Cardiac fibroblast (primary cell): ENCODE data around the gene TDRD12.
"Not testable (repeated sequence)": the region's sequence is repeated elsewhere in the genome, so short reads cannot be mapped to it uniquely, and the experiment has no call there.

Experiments used
- DNase-seq, 2 donors: peaks; one replicate each; pipeline versions ENCODE4 v3.0.0 to v3.0.0-alpha.2; 2010; ENCODE audit warnings: low read depth in 2 of 2
- H3K4me3 ChIP-seq, 2 donors: replicated peaks in 1 of 2; 1 replicate in 1 of 2; 2 replicates in 1 of 2; pipeline ENCODE4 v1.5.1; 2011; ENCODE audit warnings: low read depth in 2 of 2, low read length in 2 of 2, mild to moderate bottlenecking in 2 of 2, moderate library complexity in 1 of 2
- CTCF ChIP-seq: IDR thresholded peaks from one replicate; pipeline ENCODE4 v1.5.1; 2011; ENCODE audit warnings: low read depth, mild to moderate bottlenecking, low read length, inconsistent platforms

The TDRD12 gene

GRCh38 chr19:32696771-32697170 is 22.8 kb upstream of the TDRD12 start:
- not testable (repeated sequence) for DNase-seq, H3K4me3 ChIP-seq

- not testable (repeated sequence) for DNase-seq, H3K4me3 ChIP-seq
These were observed 19.4 kb upstream of the TDRD12 start for GRCh38 chr19:32700129-32700528.

GRCh38 chr19:32702010-32702409 is 17.6 kb upstream of the TDRD12 start:
- DNase-seq: no peak
- H3K4me3 ChIP-seq: no peak overlapping the region
- no peak for TF ChIP-seq CTCF

DNA sequence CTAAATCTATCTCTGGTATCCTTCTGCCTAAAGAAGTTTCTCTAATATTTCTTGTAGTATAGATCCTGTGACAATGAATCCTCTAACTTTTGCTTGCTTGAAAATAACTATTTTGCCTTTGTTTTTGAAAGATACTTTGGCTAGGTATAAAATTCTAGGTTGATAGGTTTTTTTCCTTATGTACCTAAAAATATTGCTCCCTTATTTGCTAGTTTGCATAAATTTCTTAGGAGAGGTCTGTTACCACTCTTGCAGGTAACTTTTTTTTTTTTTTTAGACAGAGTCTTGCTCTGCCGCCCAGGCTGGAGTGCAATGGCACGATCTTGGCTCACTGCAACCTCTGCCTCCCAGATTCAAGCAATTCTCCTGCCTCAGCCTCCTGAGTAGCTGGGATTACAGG is 15.6 kb upstream of the TDRD12 start:
- not testable (repeated sequence) for DNase-seq, H3K4me3 ChIP-seq

DNA sequence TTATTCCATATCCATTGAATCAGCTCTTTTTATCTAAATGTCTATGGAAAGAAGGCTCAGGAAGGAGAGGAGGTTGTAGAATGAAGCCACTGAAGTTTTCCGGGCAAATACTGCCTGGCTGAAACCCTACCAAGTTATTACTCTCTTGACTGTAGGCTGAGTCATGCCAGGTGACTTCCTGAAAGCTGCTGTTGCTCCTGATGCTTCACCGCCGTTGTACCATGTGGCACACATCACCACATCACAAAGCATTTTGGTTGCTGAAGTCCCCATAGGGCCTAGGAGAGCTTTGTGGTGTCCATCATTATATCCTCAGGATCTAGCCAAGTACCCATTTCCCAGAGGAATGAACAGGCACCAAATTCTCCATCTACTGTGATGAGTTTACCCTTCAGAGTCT is 11.1 kb upstream of the TDRD12 start:
- DNase-seq: no peak
- no peak overlapping the region for H3K4me3 ChIP-seq
- TF ChIP-seq CTCF: no peak

- no peak overlapping the region for H3K4me3 ChIP-seq
- no peak for TF ChIP-seq CTCF
- DNase-seq: no peak
These were observed 10.5 kb upstream of the TDRD12 start for GRCh38 chr19:32709032-32709431.

GRCh38 chr19:32711747-32712146 is 7.8 kb upstream of the TDRD12 start:
- DNase-seq: no peak
- no peak for TF ChIP-seq CTCF

DNA sequence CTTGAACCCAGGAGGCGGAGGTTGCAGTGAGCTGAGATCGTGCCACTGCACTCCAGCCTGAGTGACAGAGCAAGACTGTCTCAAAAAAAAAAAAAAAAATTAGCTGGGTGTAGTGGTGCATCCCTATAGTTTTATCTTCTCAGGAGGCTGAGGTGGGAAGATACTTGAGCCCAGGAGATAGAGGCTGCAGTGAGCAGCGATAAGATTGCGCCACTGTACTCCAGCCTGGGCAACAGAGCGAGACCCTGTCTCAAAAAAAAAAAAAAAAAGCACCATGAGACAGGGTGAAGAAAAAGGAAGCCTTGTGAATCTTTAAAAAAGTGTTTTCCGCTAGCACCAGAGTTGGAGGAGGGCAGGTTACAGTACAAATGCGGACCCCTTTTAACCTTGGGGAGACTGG is 3.4 kb upstream of the TDRD12 start:
- DNase-seq, H3K4me3 ChIP-seq: not testable (repeated sequence)

More at GRCh38 chr19:32711747-32712146, 7.8 kb upstream of the TDRD12 start:
- no peak overlapping the region for H3K4me3 ChIP-seq

DNA sequence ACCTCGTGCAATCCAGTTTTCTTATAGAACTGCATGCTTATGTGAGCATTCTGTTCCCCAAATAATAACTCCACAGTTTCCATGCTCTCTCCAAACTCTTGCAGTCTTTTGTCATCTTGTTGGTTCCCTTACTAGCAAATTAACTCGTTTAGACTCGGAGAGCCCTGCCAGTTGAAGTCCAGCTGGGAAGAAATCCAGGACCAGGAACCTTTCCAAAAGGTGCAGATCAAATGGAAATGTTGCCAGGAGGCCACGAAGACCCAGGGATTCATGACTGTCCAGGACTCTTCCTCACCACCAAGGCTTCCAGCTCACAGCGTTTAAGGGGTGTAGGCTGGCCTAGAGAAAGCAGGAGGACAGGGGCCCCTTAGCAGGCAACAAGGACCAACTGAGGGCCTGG is 2.1 kb upstream of the TDRD12 start:
- H3K4me3 ChIP-seq: no peak overlapping the region
- DNase-seq: no peak
- no peak for TF ChIP-seq CTCF
